ENCODE data around the gene SND1.

Gene SND1

GRCh38 chr7:127880454-127880853 lies 228.5 kb downstream of the SND1 start:
- Histone ChIP-seq H3K27ac (ENCODE audit: low read depth in 2 of 2, low read length in 2 of 2) (no peak overlapping the region), H3K9ac (ENCODE audit: low read depth in 1 of 2, low read length in 2 of 2) (no peak overlapping the region), H3K27me3 (ENCODE audit: control insufficient read depth in 2 of 2, insufficient read depth in 2 of 2, low read length in 2 of 2) (no peaks in the 10 kb centered on the region), H3K9me3 (ENCODE audit: control insufficient read depth in 2 of 2, low read length in 2 of 2) (no peaks in the 10 kb centered on the region), H3K36me3 (ENCODE audit: control insufficient read depth in 2 of 2, insufficient read depth in 2 of 2, low read length in 2 of 2) (no peaks in the 10 kb centered on the region), H3K4me3 (ENCODE audit: low read length in 2 of 2) (no peak overlapping the region), H3K4me1 (ENCODE audit: control insufficient read depth in 2 of 2, insufficient read depth in 2 of 2, low read length in 2 of 2) (no peaks in the 10 kb centered on the region)

- no peak overlapping the region for H3K4me3 ChIP-seq (ENCODE audit: low read length in 2 of 2)
- no peaks in the 10 kb centered on the region for H3K27me3 ChIP-seq (ENCODE audit: control insufficient read depth in 2 of 2, insufficient read depth in 2 of 2, low read length in 2 of 2)
- H3K4me1 ChIP-seq (ENCODE audit: control insufficient read depth in 2 of 2, insufficient read depth in 2 of 2, low read length in 2 of 2), result peaks cover 0 to 4% of the 10 kb centered on the region in 2 donors
- no peak overlapping the region for H3K27ac ChIP-seq (ENCODE audit: low read depth in 2 of 2, low read length in 2 of 2)
- no peaks in the 10 kb centered on the region for H3K36me3 ChIP-seq (ENCODE audit: control insufficient read depth in 2 of 2, insufficient read depth in 2 of 2, low read length in 2 of 2)
- no peaks in the 10 kb centered on the region for H3K9me3 ChIP-seq (ENCODE audit: control insufficient read depth in 2 of 2, low read length in 2 of 2)
- no peak overlapping the region for H3K9ac ChIP-seq (ENCODE audit: low read depth in 1 of 2, low read length in 2 of 2)
Observed at GRCh38 chr7:127881564-127881963, 229.6 kb downstream of the SND1 start.

GRCh38 chr7:127882313-127882920 lies 230.4 kb downstream of the SND1 start:
- H3K4me3 ChIP-seq (ENCODE audit: low read length in 2 of 2), result no peak overlapping the region
- H3K27ac ChIP-seq (ENCODE audit: low read depth in 2 of 2, low read length in 2 of 2), result no peak overlapping the region
- peaks cover 0 to 4% of the 10 kb centered on the region in 2 donors for H3K4me1 ChIP-seq (ENCODE audit: control insufficient read depth in 2 of 2, insufficient read depth in 2 of 2, low read length in 2 of 2)

DNA sequence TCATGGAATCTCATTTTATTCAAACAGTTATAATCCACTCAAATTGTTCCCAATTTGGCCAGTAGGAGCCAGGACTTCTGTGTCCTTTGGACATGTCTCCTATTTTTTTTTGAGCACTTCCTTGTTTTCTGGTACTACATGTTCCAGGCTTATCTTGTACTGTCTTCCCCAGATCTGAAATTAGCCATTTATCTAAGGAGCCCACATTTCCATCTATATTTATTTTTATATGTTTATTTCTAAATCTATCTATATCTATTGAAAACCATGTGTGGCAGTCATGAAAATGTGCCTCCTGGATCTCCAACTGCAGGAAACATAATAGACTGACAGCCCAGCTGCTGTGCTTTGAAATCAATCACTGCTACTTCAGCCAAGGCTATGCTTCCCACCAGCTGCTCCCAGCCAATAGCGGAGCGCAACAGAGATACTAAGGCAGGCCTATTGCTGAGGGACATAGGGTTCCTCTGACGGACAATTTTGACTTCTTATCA lies 232.1 kb downstream of the SND1 start:
- H3K9me3 ChIP-seq (ENCODE audit: control insufficient read depth in 2 of 2, low read length in 2 of 2), result no peaks in the 10 kb centered on the region
- no peak overlapping the region for H3K9ac ChIP-seq (ENCODE audit: low read depth in 1 of 2, low read length in 2 of 2)
- H3K36me3 ChIP-seq (ENCODE audit: control insufficient read depth in 2 of 2, insufficient read depth in 2 of 2, low read length in 2 of 2), result peaks cover 5 to 9% of the 10 kb centered on the region in 2 donors
- no peak overlapping the region for H3K27ac ChIP-seq (ENCODE audit: low read depth in 2 of 2, low read length in 2 of 2)
- no peaks in the 10 kb centered on the region for H3K27me3 ChIP-seq (ENCODE audit: control insufficient read depth in 2 of 2, insufficient read depth in 2 of 2, low read length in 2 of 2)
- no peak overlapping the region for H3K4me3 ChIP-seq (ENCODE audit: low read length in 2 of 2)
- peaks cover 0 to 4% of the 10 kb centered on the region in 2 donors for H3K4me1 ChIP-seq (ENCODE audit: control insufficient read depth in 2 of 2, insufficient read depth in 2 of 2, low read length in 2 of 2)

More at GRCh38 chr7:127882313-127882920, 230.4 kb downstream of the SND1 start:
- Histone ChIP-seq H3K36me3 (ENCODE audit: control insufficient read depth in 2 of 2, insufficient read depth in 2 of 2, low read length in 2 of 2) (no peaks in the 10 kb centered on the region), H3K9me3 (ENCODE audit: control insufficient read depth in 2 of 2, low read length in 2 of 2) (no peaks in the 10 kb centered on the region), H3K27me3 (ENCODE audit: control insufficient read depth in 2 of 2, insufficient read depth in 2 of 2, low read length in 2 of 2) (no peaks in the 10 kb centered on the region), H3K9ac (ENCODE audit: low read depth in 1 of 2, low read length in 2 of 2) (no peak overlapping the region)

GRCh38 chr7:127885222-127885772 lies 233.3 kb downstream of the SND1 start:
- Histone ChIP-seq H3K4me1 (ENCODE audit: control insufficient read depth in 2 of 2, insufficient read depth in 2 of 2, low read length in 2 of 2) (peaks cover 0 to 4% of the 10 kb centered on the region in 2 donors), H3K36me3 (ENCODE audit: control insufficient read depth in 2 of 2, insufficient read depth in 2 of 2, low read length in 2 of 2) (peaks cover 5 to 9% of the 10 kb centered on the region in 2 donors), H3K9me3 (ENCODE audit: control insufficient read depth in 2 of 2, low read length in 2 of 2) (no peaks in the 10 kb centered on the region), H3K4me3 (ENCODE audit: low read length in 2 of 2) (no peak overlapping the region), H3K27me3 (ENCODE audit: control insufficient read depth in 2 of 2, insufficient read depth in 2 of 2, low read length in 2 of 2) (no peaks in the 10 kb centered on the region), H3K9ac (ENCODE audit: low read depth in 1 of 2, low read length in 2 of 2) (no peak overlapping the region), H3K27ac (ENCODE audit: low read depth in 2 of 2, low read length in 2 of 2) (peak overlapping the region in 1 of 2 donors; percentile 6)

DNA sequence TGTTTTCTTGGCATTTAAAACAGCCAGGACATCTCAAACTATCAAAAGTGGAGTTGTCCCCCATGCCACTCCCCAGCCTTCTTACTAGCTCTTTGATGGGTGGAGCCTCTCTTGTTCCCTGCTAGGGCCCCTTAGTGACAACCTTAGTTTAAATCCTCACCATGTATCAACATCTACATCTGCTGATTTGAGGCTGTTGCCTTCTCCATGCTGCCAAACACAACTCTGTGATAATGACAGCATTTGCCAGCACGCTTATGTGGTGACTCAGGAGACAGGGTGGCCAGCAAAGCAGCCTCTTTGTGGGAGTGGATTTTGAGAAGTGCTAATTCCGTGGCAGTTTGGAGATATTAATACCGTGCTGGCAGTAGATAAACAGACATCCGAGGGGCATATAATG lies 233.8 kb downstream of the SND1 start:
- Histone ChIP-seq H3K9ac (ENCODE audit: low read depth in 1 of 2, low read length in 2 of 2) (no peak overlapping the region), H3K4me3 (ENCODE audit: low read length in 2 of 2) (no peak overlapping the region), H3K9me3 (ENCODE audit: control insufficient read depth in 2 of 2, low read length in 2 of 2) (no peaks in the 10 kb centered on the region), H3K36me3 (ENCODE audit: control insufficient read depth in 2 of 2, insufficient read depth in 2 of 2, low read length in 2 of 2) (peaks cover 5 to 9% of the 10 kb centered on the region in 2 donors), H3K27me3 (ENCODE audit: control insufficient read depth in 2 of 2, insufficient read depth in 2 of 2, low read length in 2 of 2) (no peaks in the 10 kb centered on the region), H3K27ac (ENCODE audit: low read depth in 2 of 2, low read length in 2 of 2) (peak overlapping the region in 1 of 2 donors; percentile 6), H3K4me1 (ENCODE audit: control insufficient read depth in 2 of 2, insufficient read depth in 2 of 2, low read length in 2 of 2) (peaks cover 0 to 4% of the 10 kb centered on the region in 2 donors)

DNA sequence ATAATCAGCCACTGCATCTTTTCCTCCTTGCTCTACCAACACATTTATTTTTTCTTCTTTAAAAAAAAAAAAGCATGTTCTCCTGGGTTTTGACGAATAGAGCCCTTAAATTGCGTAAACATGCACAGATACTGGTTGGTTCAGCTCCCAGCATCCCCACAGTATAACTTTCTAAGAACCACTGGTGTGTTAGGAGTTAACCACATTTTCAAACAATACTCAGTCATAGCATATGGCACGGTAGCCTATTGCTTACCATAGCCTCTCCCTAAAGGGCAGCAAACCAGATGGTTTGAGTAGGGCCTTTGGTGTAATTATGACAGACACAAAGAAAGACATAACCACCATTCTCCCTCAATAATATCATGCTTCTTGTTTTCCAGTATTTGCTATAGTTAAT lies 234.3 kb downstream of the SND1 start:
- no peaks in the 10 kb centered on the region for H3K27me3 ChIP-seq (ENCODE audit: control insufficient read depth in 2 of 2, insufficient read depth in 2 of 2, low read length in 2 of 2)
- peak overlapping the region in 1 of 2 donors; percentile 6 for H3K27ac ChIP-seq (ENCODE audit: low read depth in 2 of 2, low read length in 2 of 2)
- peaks cover 0 to 4% of the 10 kb centered on the region in 2 donors for H3K4me1 ChIP-seq (ENCODE audit: control insufficient read depth in 2 of 2, insufficient read depth in 2 of 2, low read length in 2 of 2)
- no peaks in the 10 kb centered on the region for H3K9me3 ChIP-seq (ENCODE audit: control insufficient read depth in 2 of 2, low read length in 2 of 2)
- peaks cover 5 to 9% of the 10 kb centered on the region in 2 donors for H3K36me3 ChIP-seq (ENCODE audit: control insufficient read depth in 2 of 2, insufficient read depth in 2 of 2, low read length in 2 of 2)
- H3K4me3 ChIP-seq (ENCODE audit: low read length in 2 of 2), result no peak overlapping the region
- no peak overlapping the region for H3K9ac ChIP-seq (ENCODE audit: low read depth in 1 of 2, low read length in 2 of 2)

DNA sequence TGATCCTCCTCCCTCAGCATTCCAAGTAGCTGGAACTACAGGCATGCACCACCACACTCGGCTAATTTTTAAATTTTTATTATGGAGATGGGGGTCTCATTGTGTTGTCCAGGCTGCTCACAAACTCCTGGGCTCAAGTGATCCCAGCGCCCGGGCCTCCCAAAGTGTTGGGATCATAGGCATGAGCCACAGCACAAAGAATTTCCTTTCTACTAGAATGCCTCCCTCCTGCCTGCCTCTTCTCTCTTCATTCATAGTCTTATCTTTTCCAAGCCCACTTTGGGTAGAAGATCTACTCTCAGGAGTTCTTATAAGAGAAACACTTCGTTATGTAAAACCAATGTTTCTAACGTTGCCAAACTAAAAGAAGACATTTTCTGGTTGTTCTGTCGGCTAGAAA lies 235.1 kb downstream of the SND1 start:
- no peak overlapping the region for H3K27ac ChIP-seq (ENCODE audit: low read depth in 2 of 2, low read length in 2 of 2)
- H3K9ac ChIP-seq (ENCODE audit: low read depth in 1 of 2, low read length in 2 of 2), result no peak overlapping the region
- H3K36me3 ChIP-seq (ENCODE audit: control insufficient read depth in 2 of 2, insufficient read depth in 2 of 2, low read length in 2 of 2), result peaks cover 5 to 9% of the 10 kb centered on the region in 2 donors
- H3K4me1 ChIP-seq (ENCODE audit: control insufficient read depth in 2 of 2, insufficient read depth in 2 of 2, low read length in 2 of 2), result peaks cover 0 to 4% of the 10 kb centered on the region in 2 donors
- no peaks in the 10 kb centered on the region for H3K9me3 ChIP-seq (ENCODE audit: control insufficient read depth in 2 of 2, low read length in 2 of 2)
- no peaks in the 10 kb centered on the region for H3K27me3 ChIP-seq (ENCODE audit: control insufficient read depth in 2 of 2, insufficient read depth in 2 of 2, low read length in 2 of 2)
- no peak overlapping the region for H3K4me3 ChIP-seq (ENCODE audit: low read length in 2 of 2)

- Histone ChIP-seq H3K9ac (ENCODE audit: low read depth in 1 of 2, low read length in 2 of 2) (no peak overlapping the region), H3K36me3 (ENCODE audit: control insufficient read depth in 2 of 2, insufficient read depth in 2 of 2, low read length in 2 of 2) (peaks cover 5 to 9% of the 10 kb centered on the region in 2 donors), H3K27me3 (ENCODE audit: control insufficient read depth in 2 of 2, insufficient read depth in 2 of 2, low read length in 2 of 2) (no peaks in the 10 kb centered on the region), H3K9me3 (ENCODE audit: control insufficient read depth in 2 of 2, low read length in 2 of 2) (no peaks in the 10 kb centered on the region), H3K4me3 (ENCODE audit: low read length in 2 of 2) (no peak overlapping the region), H3K27ac (ENCODE audit: low read depth in 2 of 2, low read length in 2 of 2) (no peak overlapping the region), H3K4me1 (ENCODE audit: control insufficient read depth in 2 of 2, insufficient read depth in 2 of 2, low read length in 2 of 2) (peaks cover 0 to 4% of the 10 kb centered on the region in 2 donors)
Observed at GRCh38 chr7:127887631-127888030, 235.6 kb downstream of the SND1 start.

DNA sequence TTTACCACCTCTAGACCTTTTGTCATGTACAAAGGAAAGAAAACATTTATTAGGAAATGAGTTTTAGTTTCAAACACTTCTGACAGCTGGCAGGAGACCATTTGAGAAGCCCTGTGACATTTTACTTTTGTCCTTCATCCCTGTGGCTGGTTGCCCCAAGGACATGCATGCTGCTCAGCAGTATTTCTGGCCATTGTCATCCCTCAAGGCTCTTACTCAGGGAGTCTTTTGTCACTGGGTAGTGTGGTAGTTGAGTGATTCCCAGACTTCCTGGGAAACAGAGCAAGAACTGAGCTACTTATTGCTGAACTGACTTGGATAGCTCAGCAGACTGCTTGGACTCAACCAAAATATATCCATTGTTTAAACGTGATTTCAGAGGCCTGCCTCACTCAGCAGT lies 236.4 kb downstream of the SND1 start:
- no peak overlapping the region for H3K4me3 ChIP-seq (ENCODE audit: low read length in 2 of 2)
- H3K27ac ChIP-seq (ENCODE audit: low read depth in 2 of 2, low read length in 2 of 2), result no peak overlapping the region
- no peaks in the 10 kb centered on the region for H3K9me3 ChIP-seq (ENCODE audit: control insufficient read depth in 2 of 2, low read length in 2 of 2)
- peaks cover 0 to 4% of the 10 kb centered on the region in 2 donors for H3K4me1 ChIP-seq (ENCODE audit: control insufficient read depth in 2 of 2, insufficient read depth in 2 of 2, low read length in 2 of 2)
- peaks cover 5 to 9% of the 10 kb centered on the region in 2 donors for H3K36me3 ChIP-seq (ENCODE audit: control insufficient read depth in 2 of 2, insufficient read depth in 2 of 2, low read length in 2 of 2)
- no peak overlapping the region for H3K9ac ChIP-seq (ENCODE audit: low read depth in 1 of 2, low read length in 2 of 2)
- H3K27me3 ChIP-seq (ENCODE audit: control insufficient read depth in 2 of 2, insufficient read depth in 2 of 2, low read length in 2 of 2), result no peaks in the 10 kb centered on the region

All from mucosa of rectum (tissue), 2 donors.